Thoracic aorta (tissue), 2 donors: ENCODE measurements around the gene SERTAD4. TPM values are rescaled to one million over a fixed set of nuclear protein-coding genes. Genes with fewer than 3 reads are reported as not detected.

Experiments used
- ATAC-seq: fragments of 150-250 bp; one replicate; pipeline ENCODE4 v1.8.0; 2017; ENCODE audit warnings: low read depth; ENCODE audit not compliant: insufficient number of reproducible peaks, low FRiP score
- DNase-seq: peaks from one replicate; pipeline ENCODE4 v3.0.0-alpha.2; 2020; ENCODE audit warnings: low spot score
- H3K27ac ChIP-seq, 2 donors: fragments of 200-600 bp; sonication (generic); 1 replicate in 1 of 2; 2 replicates in 1 of 2; pipeline ENCODE4 v1.5.1; 2016; ENCODE audit warnings: mild to moderate bottlenecking in 2 of 2, moderate library complexity in 2 of 2
- H3K27me3 ChIP-seq: fragments of 200-600 bp; sonication (generic); replicated peaks from 2 replicates; pipeline ENCODE4 v1.6.0; 2016; ENCODE audit warnings: mild to moderate bottlenecking; ENCODE audit not compliant: insufficient read depth
- H3K36me3 ChIP-seq: fragments of 200-600 bp; sonication (generic); one replicate; pipeline ENCODE4 v1.5.1; 2016
- H3K4me1 ChIP-seq, 2 donors: fragments of 200-600 bp; sonication (generic); 1 replicate in 1 of 2; 2 replicates in 1 of 2; pipeline versions ENCODE4 v1.5.1 to v1.6.0; 2016; ENCODE audit warnings: low read depth in 2 of 2, mild to moderate bottlenecking in 1 of 2; ENCODE audit not compliant: control insufficient read depth in 1 of 2
- H3K4me3 ChIP-seq: fragments of 200-600 bp; sonication (generic); 2 replicates; pipeline ENCODE4 v1.5.1; 2016; ENCODE audit warnings: mild to moderate bottlenecking
- H3K9me3 ChIP-seq: fragments of 200-600 bp; sonication (generic); 2 replicates; pipeline ENCODE4 v1.5.1; 2016
- CTCF ChIP-seq: fragments of 200-600 bp; sonication (generic); IDR thresholded peaks from one replicate; pipeline ENCODE4 v1.5.1; 2019; ENCODE audit warnings: antibody characterized with exemption
- total RNA-seq, 2 donors: library from RNA; depleted of rRNA; stranded (reverse); fragments of >200 nt; gene quantifications; one replicate each; pipeline versions ENCODE4 v1.1.0 to v1.2.3, GENCODE V29; 2016

Gene SERTAD4
- total RNA-seq, 2 donors from 2014 or later: 5.8 to 10.0 TPM

- H3K4me1 ChIP-seq: peaks cover 36 to 70% of the 10 kb centered on the region in 2 donors
- H3K27me3 ChIP-seq: no peaks in the 10 kb centered on the region
- no peaks in the 10 kb centered on the region for H3K9me3 ChIP-seq
- TF ChIP-seq CTCF: no peak
- DNase-seq (no peak), ATAC-seq (no peak)
- peaks cover 4% of the 10 kb centered on the region for H3K36me3 ChIP-seq
- H3K4me3 ChIP-seq: peak overlapping the region; percentile 55
- H3K27ac ChIP-seq: peak overlapping the region; percentile 34 to 85
Observed at GRCh38 chr1:210237981-210238380, 5.4 kb downstream of the SERTAD4 start.

- Histone ChIP-seq H3K36me3 (peaks cover 4% of the 10 kb centered on the region), H3K27me3 (no peaks in the 10 kb centered on the region), H3K27ac (peak overlapping the region; percentile 33 to 62), H3K9me3 (no peaks in the 10 kb centered on the region), H3K4me1 (peaks cover 33 to 65% of the 10 kb centered on the region in 2 donors), H3K4me3 (no peak overlapping the region)
- TF ChIP-seq CTCF: peak; percentile 55
- DNase-seq (no peak), ATAC-seq (peak; percentile 48)
Observed at GRCh38 chr1:210239349-210240111, 6.9 kb downstream of the SERTAD4 start.

GRCh38 chr1:210241121-210241520 is 8.5 kb downstream of the SERTAD4 start:
- Histone ChIP-seq H3K27me3 (no peaks in the 10 kb centered on the region), H3K4me3 (no peak overlapping the region), H3K36me3 (peaks cover 4% of the 10 kb centered on the region), H3K27ac (peak overlapping the region; percentile 25 to 33), H3K9me3 (no peaks in the 10 kb centered on the region), H3K4me1 (peaks cover 25 to 49% of the 10 kb centered on the region in 2 donors)
- TF ChIP-seq CTCF: no peak
- DNase-seq: no peak
- ATAC-seq: no peak

- Histone ChIP-seq H3K27me3 (no peaks in the 10 kb centered on the region), H3K9me3 (no peaks in the 10 kb centered on the region), H3K36me3 (peaks cover 4% of the 10 kb centered on the region), H3K4me3 (no peak overlapping the region), H3K4me1 (peaks cover 8 to 15% of the 10 kb centered on the region in 2 donors), H3K27ac (no peak overlapping the region)
- no peak for DNase-seq
- TF ChIP-seq CTCF: no peak
- ATAC-seq: no peak
Observed at GRCh38 chr1:210244746-210245367, 12.3 kb downstream of the SERTAD4 start.

GRCh38 chr1:210246447-210246846 is 13.9 kb downstream of the SERTAD4 start:
- H3K9me3 ChIP-seq: no peaks in the 10 kb centered on the region
- H3K27me3 ChIP-seq: no peaks in the 10 kb centered on the region
- H3K4me1 ChIP-seq: peaks cover 6 to 8% of the 10 kb centered on the region in 2 donors
- no peak overlapping the region for H3K27ac ChIP-seq
- H3K36me3 ChIP-seq: peaks cover 4% of the 10 kb centered on the region
- TF ChIP-seq CTCF: no peak
- DNase-seq (no peak), ATAC-seq (no peak)
- no peak overlapping the region for H3K4me3 ChIP-seq
